ENCODE data around the gene PRKN. TPM values are rescaled to one million over a fixed set of nuclear protein-coding genes. Genes with fewer than 3 reads are reported as not detected.

PRKN gene
- total RNA-seq, 4 donors from 2014 or later: 4.4 to 669 (median 10.5) TPM

GRCh38 chr6:161694995-161695394 lies 1032.6 kb downstream of the PRKN start:
- Histone ChIP-seq H3K9me3 (no peaks in the 10 kb centered on the region), H3K4me3 (no peak overlapping the region), H3K27ac (no peak overlapping the region), H3K4me1 (no peaks in the 10 kb centered on the region), H3K36me3 (no peaks in the 10 kb centered on the region), H3K27me3 (no peaks in the 10 kb centered on the region)
- peak in 3 of 6 experiments; percentile 8 to 37 (median 35) for TF ChIP-seq CTCF (IDR thresholded peaks at IDR 0.05)
- no peak for TF ChIP-seq POLR2A (IDR thresholded peaks at IDR 0.05)
- no peak for DNase-seq

- TF ChIP-seq CTCF (IDR thresholded peaks at IDR 0.05): no peak
- no peak for TF ChIP-seq POLR2A (IDR thresholded peaks at IDR 0.05)
- H3K27ac ChIP-seq: no peak overlapping the region
- DNase-seq: no peak
- no peak overlapping the region for H3K4me3 ChIP-seq
- H3K4me1 ChIP-seq: no peaks in the 10 kb centered on the region
- no peaks in the 10 kb centered on the region for H3K9me3 ChIP-seq
- H3K27me3 ChIP-seq: no peaks in the 10 kb centered on the region
- H3K36me3 ChIP-seq: no peaks in the 10 kb centered on the region
Observed at GRCh38 chr6:161686655-161687054, 1040.9 kb downstream of the PRKN start.

- Histone ChIP-seq H3K4me3 (no peak overlapping the region), H3K36me3 (no peaks in the 10 kb centered on the region), H3K9me3 (no peaks in the 10 kb centered on the region), H3K4me1 (no peaks in the 10 kb centered on the region), H3K27ac (no peak overlapping the region), H3K27me3 (no peaks in the 10 kb centered on the region)
- TF ChIP-seq CTCF (IDR thresholded peaks at IDR 0.05): no peak
- no peak for TF ChIP-seq POLR2A (IDR thresholded peaks at IDR 0.05)
- DNase-seq: no peak
Observed at GRCh38 chr6:161684731-161685475, 1042.7 kb downstream of the PRKN start.

- TF ChIP-seq POLR2A (IDR thresholded peaks at IDR 0.05): no peak
- no peak for TF ChIP-seq CTCF (IDR thresholded peaks at IDR 0.05)
- Histone ChIP-seq H3K36me3 (no peaks in the 10 kb centered on the region), H3K9me3 (no peaks in the 10 kb centered on the region), H3K27ac (no peak overlapping the region), H3K4me3 (no peak overlapping the region), H3K27me3 (no peaks in the 10 kb centered on the region), H3K4me1 (no peaks in the 10 kb centered on the region)
- no peak for DNase-seq
Observed at GRCh38 chr6:161683400-161683799, 1044.2 kb downstream of the PRKN start.

- Histone ChIP-seq H3K27ac (no peak overlapping the region), H3K36me3 (no peaks in the 10 kb centered on the region), H3K4me3 (no peak overlapping the region), H3K9me3 (no peaks in the 10 kb centered on the region), H3K27me3 (no peaks in the 10 kb centered on the region), H3K4me1 (no peaks in the 10 kb centered on the region)
- DNase-seq: no peak
- TF ChIP-seq POLR2A (IDR thresholded peaks at IDR 0.05) (no peak), CTCF (IDR thresholded peaks at IDR 0.05) (no peak)
Observed at GRCh38 chr6:161682982-161683381, 1044.6 kb downstream of the PRKN start.
